ENCODE results near the gene MYLK2.

Gene MYLK2

DNA sequence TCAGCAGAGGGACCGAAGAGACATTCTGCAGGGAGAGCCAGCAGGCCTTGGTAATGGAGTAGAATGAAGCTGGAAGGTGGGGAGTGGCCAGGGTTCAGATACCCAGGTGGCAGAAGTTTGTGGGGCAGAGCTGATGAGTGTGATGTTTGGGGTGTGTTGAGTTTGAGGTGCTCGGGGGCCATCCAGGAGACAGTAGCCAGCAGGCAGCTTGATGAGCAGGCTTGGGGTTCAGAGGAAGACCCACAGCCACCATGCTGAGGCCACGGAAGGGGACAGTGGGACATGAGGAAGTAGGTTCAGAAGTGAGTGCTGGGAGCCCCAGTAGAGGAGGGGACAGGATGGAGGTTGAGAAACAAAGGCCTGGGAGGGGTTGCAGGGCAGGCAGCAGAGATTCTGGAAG is 37.4 kb downstream of the MYLK2 start:
- H3K27ac ChIP-seq (ENCODE audit: low read depth, low read length), result no peak overlapping the region
- H3K79me1 ChIP-seq (ENCODE audit: low read length), result no peaks in the 10 kb centered on the region
- H3K4me1 ChIP-seq (ENCODE audit: control insufficient read depth, low read depth, low read length), result peaks cover 4% of the 10 kb centered on the region
- no peak overlapping the region for H3K4me3 ChIP-seq (ENCODE audit: low read length)
- no CpG with 5 or more reads among the region's 3 CpGs for WGBS (ENCODE audit: extremely low coverage, insufficient coverage, low lambda C conversion rate)
- no peak overlapping the region for H3K4me2 ChIP-seq (ENCODE audit: low read length)
- no peaks in the 10 kb centered on the region for H3K79me2 ChIP-seq (ENCODE audit: control insufficient read depth, insufficient read depth, low read length)
- no peak overlapping the region for H3K23ac ChIP-seq (ENCODE audit: low read length)
- H3K9ac ChIP-seq (ENCODE audit: low read length), result no peak overlapping the region
- H3K56ac ChIP-seq (ENCODE audit: low read length), result no peak overlapping the region
- no peak overlapping the region for H2BK5ac ChIP-seq (ENCODE audit: low read length)
- no peak overlapping the region for H3K4ac ChIP-seq (ENCODE audit: low read depth, low read length)
- H4K8ac ChIP-seq (ENCODE audit: low read depth, low read length), result no peak overlapping the region
- no peak overlapping the region for H3K18ac ChIP-seq (ENCODE audit: low read length)
- H2BK15ac ChIP-seq (replicated peaks; ENCODE audit: low read depth), result no peak overlapping the region
- no peak overlapping the region for H2AK5ac ChIP-seq (ENCODE audit: low read length)
- no peak overlapping the region for H2BK120ac ChIP-seq (ENCODE audit: low read depth, low read length)
- no peak overlapping the region for H4K5ac ChIP-seq (ENCODE audit: low read length)
- no peaks in the 10 kb centered on the region for H3K27me3 ChIP-seq (ENCODE audit: insufficient read depth, low read length, poor library complexity)
- no peaks in the 10 kb centered on the region for H3K36me3 ChIP-seq (ENCODE audit: control insufficient read depth, insufficient read depth, low read length)
- no peak for DNase-seq

DNA sequence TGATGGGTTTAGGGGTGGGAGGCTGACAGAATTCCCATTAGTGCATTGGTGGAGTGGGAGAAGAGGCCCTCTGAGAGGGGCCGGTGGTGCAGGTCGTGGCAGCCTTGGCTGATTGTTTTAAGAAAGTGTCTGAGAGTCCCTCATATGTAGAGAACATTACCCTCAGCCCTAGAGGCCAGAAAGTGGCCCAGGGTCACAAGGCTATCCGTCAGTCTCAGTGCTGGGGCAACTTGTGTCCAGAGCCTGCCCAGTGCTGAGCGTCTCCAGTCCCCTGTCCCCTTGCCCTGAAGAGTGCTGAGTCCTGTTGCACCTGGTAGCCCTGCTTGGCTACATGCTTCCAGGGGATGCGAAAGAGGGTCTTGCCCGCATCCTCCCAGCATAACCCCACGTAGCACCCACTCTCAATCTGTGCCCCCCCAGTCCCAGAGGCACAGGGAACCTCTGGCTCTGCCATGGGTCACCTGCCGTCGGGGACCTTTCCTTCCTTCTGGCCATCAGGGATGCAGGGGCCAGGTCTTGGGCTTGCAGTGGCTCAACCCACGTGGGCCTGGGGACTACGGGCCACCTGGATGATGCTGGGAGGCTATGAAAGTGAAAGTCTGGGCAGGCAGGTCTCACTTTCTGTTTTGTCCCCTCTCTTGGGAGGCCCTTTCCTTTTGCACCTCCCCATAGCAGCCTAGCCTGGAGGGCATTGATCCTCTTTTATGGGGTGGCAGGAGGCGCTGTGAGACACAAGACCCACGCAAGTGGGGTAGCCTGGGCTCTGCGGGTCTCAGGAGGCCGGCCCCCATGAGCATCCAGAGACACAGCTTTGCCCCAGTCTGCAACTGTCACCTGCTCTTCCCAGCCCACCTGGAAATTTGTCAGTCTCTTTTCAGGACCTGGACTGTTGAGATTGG is 39.0 kb downstream of the MYLK2 start:
- Histone ChIP-seq H3K9ac (ENCODE audit: low read length) (no peak overlapping the region), H3K56ac (ENCODE audit: low read length) (no peak overlapping the region), H3K36me3 (ENCODE audit: control insufficient read depth, insufficient read depth, low read length) (no peaks in the 10 kb centered on the region), H3K79me2 (ENCODE audit: control insufficient read depth, insufficient read depth, low read length) (no peaks in the 10 kb centered on the region), H2AK5ac (ENCODE audit: low read length) (no peak overlapping the region), H3K4me3 (ENCODE audit: low read length) (no peak overlapping the region), H2BK15ac (replicated peaks; ENCODE audit: low read depth) (no peak overlapping the region), H2BK120ac (ENCODE audit: low read depth, low read length) (no peak overlapping the region), H3K23ac (ENCODE audit: low read length) (no peak overlapping the region), H3K79me1 (ENCODE audit: low read length) (no peaks in the 10 kb centered on the region), H3K4me2 (ENCODE audit: low read length) (no peak overlapping the region), H4K5ac (ENCODE audit: low read length) (no peak overlapping the region), H3K4me1 (ENCODE audit: control insufficient read depth, low read depth, low read length) (peaks cover 4% of the 10 kb centered on the region), H3K27ac (ENCODE audit: low read depth, low read length) (no peak overlapping the region), H3K4ac (ENCODE audit: low read depth, low read length) (no peak overlapping the region), H3K18ac (ENCODE audit: low read length) (no peak overlapping the region), H3K27me3 (ENCODE audit: insufficient read depth, low read length, poor library complexity) (no peaks in the 10 kb centered on the region), H2BK5ac (ENCODE audit: low read length) (no peak overlapping the region), H4K8ac (ENCODE audit: low read depth, low read length) (no peak overlapping the region)
- no peak for DNase-seq
- no CpG with 5 or more reads among the region's 15 CpGs for WGBS (ENCODE audit: extremely low coverage, insufficient coverage, low lambda C conversion rate)

DNA sequence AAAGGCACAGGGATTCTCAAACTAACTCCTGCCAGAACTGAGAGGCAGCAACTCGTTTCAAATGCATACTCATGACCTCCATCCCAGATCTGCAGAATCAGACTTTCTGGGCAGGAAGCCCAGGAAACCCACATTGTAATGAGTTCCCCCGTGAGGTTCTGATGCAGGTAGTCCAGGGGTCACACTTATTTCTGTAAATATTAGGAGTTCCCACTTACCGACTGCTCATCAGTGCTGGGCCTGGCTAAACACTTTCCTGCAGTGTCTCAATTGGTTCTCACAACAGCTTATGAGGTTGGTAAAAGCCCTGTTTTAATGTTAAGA is 39.6 kb downstream of the MYLK2 start:
- H3K9ac ChIP-seq (ENCODE audit: low read length), result no peak overlapping the region
- no peak overlapping the region for H4K8ac ChIP-seq (ENCODE audit: low read depth, low read length)
- H4K5ac ChIP-seq (ENCODE audit: low read length), result no peak overlapping the region
- no peak overlapping the region for H3K23ac ChIP-seq (ENCODE audit: low read length)
- no peaks in the 10 kb centered on the region for H3K27me3 ChIP-seq (ENCODE audit: insufficient read depth, low read length, poor library complexity)
- DNase-seq, result no peak
- H2AK5ac ChIP-seq (ENCODE audit: low read length), result no peak overlapping the region
- no peaks in the 10 kb centered on the region for H3K79me1 ChIP-seq (ENCODE audit: low read length)
- H3K18ac ChIP-seq (ENCODE audit: low read length), result no peak overlapping the region
- H3K27ac ChIP-seq (ENCODE audit: low read depth, low read length), result no peak overlapping the region
- no peaks in the 10 kb centered on the region for H3K79me2 ChIP-seq (ENCODE audit: control insufficient read depth, insufficient read depth, low read length)
- no peak overlapping the region for H3K56ac ChIP-seq (ENCODE audit: low read length)
- H3K36me3 ChIP-seq (ENCODE audit: control insufficient read depth, insufficient read depth, low read length), result no peaks in the 10 kb centered on the region
- no peak overlapping the region for H2BK120ac ChIP-seq (ENCODE audit: low read depth, low read length)
- no peak overlapping the region for H3K4me2 ChIP-seq (ENCODE audit: low read length)
- H2BK5ac ChIP-seq (ENCODE audit: low read length), result no peak overlapping the region
- H3K4me1 ChIP-seq (ENCODE audit: control insufficient read depth, low read depth, low read length), result peaks cover 4% of the 10 kb centered on the region
- H3K4ac ChIP-seq (ENCODE audit: low read depth, low read length), result no peak overlapping the region
- H2BK15ac ChIP-seq (replicated peaks; ENCODE audit: low read depth), result no peak overlapping the region
- no peak overlapping the region for H3K4me3 ChIP-seq (ENCODE audit: low read length)
- WGBS (ENCODE audit: extremely low coverage, insufficient coverage, low lambda C conversion rate), result no CpG with 5 or more reads among the region's 3 CpGs

DNA sequence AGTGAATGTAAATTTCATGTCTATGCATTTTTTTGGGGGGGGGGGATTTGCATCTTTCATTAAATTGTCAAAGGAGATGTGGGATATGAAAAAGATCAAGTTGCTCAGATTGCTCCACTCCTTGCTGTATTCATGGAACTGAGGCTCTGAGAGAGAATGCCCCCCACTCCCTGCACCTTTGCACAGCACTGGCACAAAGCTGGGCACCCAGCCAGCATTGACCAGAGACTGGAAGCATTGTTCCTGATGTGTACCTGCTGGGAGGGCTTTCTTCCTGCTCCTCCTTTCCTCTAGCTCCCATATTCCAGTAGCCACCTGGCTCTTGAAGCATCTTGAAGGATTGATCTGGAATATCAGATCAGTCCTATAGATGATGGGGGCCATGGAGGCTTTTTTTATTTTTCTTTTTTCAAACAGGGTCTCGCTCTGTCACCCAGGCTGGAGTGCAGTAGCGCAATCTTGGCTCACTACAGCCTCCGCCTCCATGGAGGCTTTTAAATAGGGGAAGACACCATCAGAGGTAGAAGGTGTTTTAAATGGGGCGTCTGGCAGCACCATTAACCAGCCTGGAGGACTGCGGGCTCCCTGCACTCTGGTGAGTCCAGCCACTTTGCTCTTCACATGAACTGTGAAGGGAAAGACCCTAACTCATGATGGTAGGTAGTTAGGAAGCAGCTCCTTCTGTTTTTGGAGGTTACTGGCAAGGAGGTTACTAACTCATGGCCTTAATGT is 40.3 kb downstream of the MYLK2 start:
- Histone ChIP-seq H3K23ac (ENCODE audit: low read length) (no peak overlapping the region), H3K27ac (ENCODE audit: low read depth, low read length) (no peak overlapping the region), H3K27me3 (ENCODE audit: insufficient read depth, low read length, poor library complexity) (no peaks in the 10 kb centered on the region), H3K4ac (ENCODE audit: low read depth, low read length) (no peak overlapping the region), H3K79me2 (ENCODE audit: control insufficient read depth, insufficient read depth, low read length) (no peaks in the 10 kb centered on the region), H3K36me3 (ENCODE audit: control insufficient read depth, insufficient read depth, low read length) (no peaks in the 10 kb centered on the region), H3K4me2 (ENCODE audit: low read length) (no peak overlapping the region), H3K9ac (ENCODE audit: low read length) (no peak overlapping the region), H3K18ac (ENCODE audit: low read length) (no peak overlapping the region), H2BK120ac (ENCODE audit: low read depth, low read length) (no peak overlapping the region), H2BK15ac (replicated peaks; ENCODE audit: low read depth) (no peak overlapping the region), H2BK5ac (ENCODE audit: low read length) (no peak overlapping the region), H2AK5ac (ENCODE audit: low read length) (no peak overlapping the region), H3K4me1 (ENCODE audit: control insufficient read depth, low read depth, low read length) (peaks cover 4% of the 10 kb centered on the region), H4K8ac (ENCODE audit: low read depth, low read length) (no peak overlapping the region), H3K79me1 (ENCODE audit: low read length) (no peaks in the 10 kb centered on the region), H4K5ac (ENCODE audit: low read length) (no peak overlapping the region), H3K4me3 (ENCODE audit: low read length) (no peak overlapping the region), H3K56ac (ENCODE audit: low read length) (no peak overlapping the region)
- DNase-seq, result no peak
- no CpG with 5 or more reads among the region's 5 CpGs for WGBS (ENCODE audit: extremely low coverage, insufficient coverage, low lambda C conversion rate)

DNA sequence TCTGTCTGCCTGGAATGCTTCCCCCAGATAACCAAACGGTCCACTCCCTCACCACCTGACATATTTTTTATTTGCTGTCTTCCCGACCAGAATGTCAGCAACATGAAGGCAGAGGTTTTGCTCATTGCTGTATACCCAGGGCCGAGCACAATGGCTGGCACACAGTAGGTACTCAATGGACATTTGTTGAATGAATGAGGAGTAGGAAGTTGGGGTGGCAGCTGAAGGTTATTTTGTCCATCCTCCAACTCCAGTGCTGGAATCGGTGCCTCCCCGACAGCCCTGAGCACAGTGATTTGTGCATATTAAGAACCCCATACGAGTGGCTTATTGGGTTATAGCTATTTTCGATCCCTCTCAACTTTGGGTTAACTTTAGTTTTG is 40.8 kb downstream of the MYLK2 start:
- no peaks in the 10 kb centered on the region for H3K79me1 ChIP-seq (ENCODE audit: low read length)
- no peak overlapping the region for H3K4me3 ChIP-seq (ENCODE audit: low read length)
- H3K56ac ChIP-seq (ENCODE audit: low read length), result no peak overlapping the region
- H3K4me1 ChIP-seq (ENCODE audit: control insufficient read depth, low read depth, low read length), result peaks cover 4% of the 10 kb centered on the region
- H3K27ac ChIP-seq (ENCODE audit: low read depth, low read length), result no peak overlapping the region
- no CpG with 5 or more reads among the region's 7 CpGs for WGBS (ENCODE audit: extremely low coverage, insufficient coverage, low lambda C conversion rate)
- H3K9ac ChIP-seq (ENCODE audit: low read length), result no peak overlapping the region
- H3K27me3 ChIP-seq (ENCODE audit: insufficient read depth, low read length, poor library complexity), result no peaks in the 10 kb centered on the region
- no peak for DNase-seq
- no peak overlapping the region for H3K4ac ChIP-seq (ENCODE audit: low read depth, low read length)
- H2BK120ac ChIP-seq (ENCODE audit: low read depth, low read length), result no peak overlapping the region
- H2BK15ac ChIP-seq (replicated peaks; ENCODE audit: low read depth), result no peak overlapping the region
- no peak overlapping the region for H2BK5ac ChIP-seq (ENCODE audit: low read length)
- H3K18ac ChIP-seq (ENCODE audit: low read length), result no peak overlapping the region
- no peak overlapping the region for H4K5ac ChIP-seq (ENCODE audit: low read length)
- H3K4me2 ChIP-seq (ENCODE audit: low read length), result no peak overlapping the region
- no peaks in the 10 kb centered on the region for H3K79me2 ChIP-seq (ENCODE audit: control insufficient read depth, insufficient read depth, low read length)
- no peak overlapping the region for H2AK5ac ChIP-seq (ENCODE audit: low read length)
- H3K36me3 ChIP-seq (ENCODE audit: control insufficient read depth, insufficient read depth, low read length), result no peaks in the 10 kb centered on the region
- no peak overlapping the region for H4K8ac ChIP-seq (ENCODE audit: low read depth, low read length)
- no peak overlapping the region for H3K23ac ChIP-seq (ENCODE audit: low read length)

Measured in mesendoderm (in vitro differentiated cells).